Measurements from ENCODE around the gene JCAD.
A peak's percentile ranks its signal among the peaks of the same experiment; 100 is the strongest.

DNA sequence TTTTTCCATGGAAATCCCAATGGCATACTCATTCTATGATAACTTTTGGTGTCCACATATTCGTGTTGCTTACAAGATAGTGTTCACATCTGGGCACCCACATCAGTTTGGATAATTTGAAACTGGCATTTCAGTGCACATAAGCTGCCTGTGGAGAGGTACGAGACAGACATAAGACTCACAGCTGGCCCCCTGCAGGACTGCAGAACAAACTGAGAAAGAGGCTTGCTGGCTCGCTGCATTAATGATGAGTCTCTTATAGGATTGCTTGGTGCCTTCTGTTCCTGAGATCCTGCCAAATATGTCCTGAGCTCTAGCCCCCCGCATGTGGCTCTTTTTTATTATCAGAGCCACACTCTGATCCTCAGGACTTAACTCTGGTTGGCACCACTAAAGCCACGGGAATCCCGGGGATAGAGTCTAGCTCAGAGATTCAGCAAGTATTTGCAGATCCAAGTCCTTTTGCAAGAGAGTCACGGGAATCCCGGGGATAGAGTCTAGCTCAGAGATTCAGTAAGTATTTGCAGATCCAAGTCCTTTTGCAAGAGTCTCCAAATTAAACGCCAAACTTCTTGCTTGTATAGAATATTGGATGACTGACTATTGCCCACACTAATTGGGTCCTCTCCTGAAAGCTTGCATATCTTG lies 34.0 kb upstream of the JCAD start:
- TF ChIP-seq, protein P1, sequence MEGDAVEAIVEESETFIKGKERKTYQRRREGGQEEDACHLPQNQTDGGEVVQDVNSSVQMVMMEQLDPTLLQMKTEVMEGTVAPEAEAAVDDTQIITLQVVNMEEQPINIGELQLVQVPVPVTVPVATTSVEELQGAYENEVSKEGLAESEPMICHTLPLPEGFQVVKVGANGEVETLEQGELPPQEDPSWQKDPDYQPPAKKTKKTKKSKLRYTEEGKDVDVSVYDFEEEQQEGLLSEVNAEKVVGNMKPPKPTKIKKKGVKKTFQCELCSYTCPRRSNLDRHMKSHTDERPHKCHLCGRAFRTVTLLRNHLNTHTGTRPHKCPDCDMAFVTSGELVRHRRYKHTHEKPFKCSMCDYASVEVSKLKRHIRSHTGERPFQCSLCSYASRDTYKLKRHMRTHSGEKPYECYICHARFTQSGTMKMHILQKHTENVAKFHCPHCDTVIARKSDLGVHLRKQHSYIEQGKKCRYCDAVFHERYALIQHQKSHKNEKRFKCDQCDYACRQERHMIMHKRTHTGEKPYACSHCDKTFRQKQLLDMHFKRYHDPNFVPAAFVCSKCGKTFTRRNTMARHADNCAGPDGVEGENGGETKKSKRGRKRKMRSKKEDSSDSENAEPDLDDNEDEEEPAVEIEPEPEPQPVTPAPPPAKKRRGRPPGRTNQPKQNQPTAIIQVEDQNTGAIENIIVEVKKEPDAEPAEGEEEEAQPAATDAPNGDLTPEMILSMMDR (IDR thresholded peaks at IDR 0.05): 0 out of 2 replicates have a peak, but pooled peaks have one; percentile 8
- TF ChIP-seq POLR2AphosphoS5 (IDR thresholded peaks at IDR 0.05; ENCODE audit: low read depth, low read length) (no peak), TCF7L2 (IDR thresholded peaks at IDR 0.05; ENCODE audit: low read depth, low read length) (no peak)
- TF ChIP-seq, protein P2, sequence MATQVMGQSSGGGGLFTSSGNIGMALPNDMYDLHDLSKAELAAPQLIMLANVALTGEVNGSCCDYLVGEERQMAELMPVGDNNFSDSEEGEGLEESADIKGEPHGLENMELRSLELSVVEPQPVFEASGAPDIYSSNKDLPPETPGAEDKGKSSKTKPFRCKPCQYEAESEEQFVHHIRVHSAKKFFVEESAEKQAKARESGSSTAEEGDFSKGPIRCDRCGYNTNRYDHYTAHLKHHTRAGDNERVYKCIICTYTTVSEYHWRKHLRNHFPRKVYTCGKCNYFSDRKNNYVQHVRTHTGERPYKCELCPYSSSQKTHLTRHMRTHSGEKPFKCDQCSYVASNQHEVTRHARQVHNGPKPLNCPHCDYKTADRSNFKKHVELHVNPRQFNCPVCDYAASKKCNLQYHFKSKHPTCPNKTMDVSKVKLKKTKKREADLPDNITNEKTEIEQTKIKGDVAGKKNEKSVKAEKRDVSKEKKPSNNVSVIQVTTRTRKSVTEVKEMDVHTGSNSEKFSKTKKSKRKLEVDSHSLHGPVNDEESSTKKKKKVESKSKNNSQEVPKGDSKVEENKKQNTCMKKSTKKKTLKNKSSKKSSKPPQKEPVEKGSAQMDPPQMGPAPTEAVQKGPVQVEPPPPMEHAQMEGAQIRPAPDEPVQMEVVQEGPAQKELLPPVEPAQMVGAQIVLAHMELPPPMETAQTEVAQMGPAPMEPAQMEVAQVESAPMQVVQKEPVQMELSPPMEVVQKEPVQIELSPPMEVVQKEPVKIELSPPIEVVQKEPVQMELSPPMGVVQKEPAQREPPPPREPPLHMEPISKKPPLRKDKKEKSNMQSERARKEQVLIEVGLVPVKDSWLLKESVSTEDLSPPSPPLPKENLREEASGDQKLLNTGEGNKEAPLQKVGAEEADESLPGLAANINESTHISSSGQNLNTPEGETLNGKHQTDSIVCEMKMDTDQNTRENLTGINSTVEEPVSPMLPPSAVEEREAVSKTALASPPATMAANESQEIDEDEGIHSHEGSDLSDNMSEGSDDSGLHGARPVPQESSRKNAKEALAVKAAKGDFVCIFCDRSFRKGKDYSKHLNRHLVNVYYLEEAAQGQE (IDR thresholded peaks at IDR 0.05; ENCODE audit: insufficient read depth in 1 of 2, low read depth in 2 of 2, low read length in 1 of 2): no peak

Measured in Panc1 (cell line).